Measurements from ENCODE around the gene COL5A3. TPM values are rescaled to one million over a fixed set of nuclear protein-coding genes. Genes with fewer than 3 reads are reported as not detected.

The COL5A3 gene
- total and polyA plus RNA-seq, 2 experiments from 2014 or later: 1.9 to 2.1 TPM

- Histone ChIP-seq H3K4me3 (no peak overlapping the region), H3K9me3 (ENCODE audit: low read depth) (no peaks in the 10 kb centered on the region), H2AFZ (no peak overlapping the region), H3K4me1 (ENCODE audit: insufficient read depth) (no peaks in the 10 kb centered on the region), H3K36me3 (replicated peaks; ENCODE audit: insufficient read depth, low read depth) (no peaks in the 10 kb centered on the region), H3K27me3 (peaks cover 46% of the 10 kb centered on the region), H3K27ac (no peak overlapping the region), H4K20me1 (ENCODE audit: insufficient read depth, poor library complexity, severe bottlenecking) (no peaks in the 10 kb centered on the region), H3K4me2 (no peak overlapping the region), H3K9me2 (replicated peaks; ENCODE audit: insufficient read depth) (no peaks in the 10 kb centered on the region), H3K79me2 (no peaks in the 10 kb centered on the region)
- WGBS (ENCODE audit: low lambda C conversion rate, missing lambda C conversion rate): 80% methylated on average over 7 of the region's 8 CpGs
- TF ChIP-seq EZH2 (IDR thresholded peaks at IDR 0.05; ENCODE audit: borderline replicate concordance): no peak
- TF ChIP-seq EZH2phosphoT487 (IDR thresholded peaks at IDR 0.05; ENCODE audit: low read depth, severe bottlenecking, unreplicated experiment): no peak
- TF ChIP-seq CTCF (IDR thresholded peaks at IDR 0.05; ENCODE audit: poor library complexity): no peak
- DNase-seq (ENCODE audit: low spot score): no peak
Observed at GRCh38 chr19:9968820-9969687, 41.2 kb downstream of the COL5A3 start.

GRCh38 chr19:9967326-9967725 is 43.0 kb downstream of the COL5A3 start:
- 72% methylated on average over 3 of the region's 4 CpGs for WGBS (ENCODE audit: low lambda C conversion rate, missing lambda C conversion rate)
- Histone ChIP-seq H3K27ac (no peak overlapping the region), H3K36me3 (replicated peaks; ENCODE audit: insufficient read depth, low read depth) (no peaks in the 10 kb centered on the region), H3K9me2 (replicated peaks; ENCODE audit: insufficient read depth) (no peaks in the 10 kb centered on the region), H4K20me1 (ENCODE audit: insufficient read depth, poor library complexity, severe bottlenecking) (no peaks in the 10 kb centered on the region), H2AFZ (no peak overlapping the region), H3K4me3 (no peak overlapping the region), H3K9me3 (ENCODE audit: low read depth) (no peaks in the 10 kb centered on the region), H3K27me3 (peaks cover 50% of the 10 kb centered on the region), H3K4me2 (no peak overlapping the region), H3K79me2 (no peaks in the 10 kb centered on the region), H3K4me1 (ENCODE audit: insufficient read depth) (no peaks in the 10 kb centered on the region)
- DNase-seq (ENCODE audit: low spot score): no peak
- no peak for TF ChIP-seq EZH2 (IDR thresholded peaks at IDR 0.05; ENCODE audit: borderline replicate concordance)

- peaks cover 50% of the 10 kb centered on the region for H3K27me3 ChIP-seq
Observed at GRCh38 chr19:9966448-9966847, 43.9 kb downstream of the COL5A3 start.

More at GRCh38 chr19:9966448-9966847, 43.9 kb downstream of the COL5A3 start:
- H3K4me3 ChIP-seq: no peak overlapping the region
- H3K27ac ChIP-seq: no peak overlapping the region
- no peak overlapping the region for H3K4me2 ChIP-seq
- H3K36me3 ChIP-seq (replicated peaks; ENCODE audit: insufficient read depth, low read depth): no peaks in the 10 kb centered on the region
- no peak for DNase-seq (ENCODE audit: low spot score)
- H2AFZ ChIP-seq: no peak overlapping the region
- no peaks in the 10 kb centered on the region for H4K20me1 ChIP-seq (ENCODE audit: insufficient read depth, poor library complexity, severe bottlenecking)
- no peak for TF ChIP-seq CTCF (IDR thresholded peaks at IDR 0.05; ENCODE audit: poor library complexity)
- TF ChIP-seq EZH2 (IDR thresholded peaks at IDR 0.05; ENCODE audit: borderline replicate concordance): no peak
- no peak for TF ChIP-seq EZH2phosphoT487 (IDR thresholded peaks at IDR 0.05; ENCODE audit: low read depth, severe bottlenecking, unreplicated experiment)
- WGBS (ENCODE audit: low lambda C conversion rate, missing lambda C conversion rate): 12% methylated on average over 12 of the region's 29 CpGs
- H3K79me2 ChIP-seq: no peaks in the 10 kb centered on the region
- no peaks in the 10 kb centered on the region for H3K9me3 ChIP-seq (ENCODE audit: low read depth)
- H3K9me2 ChIP-seq (replicated peaks; ENCODE audit: insufficient read depth): no peaks in the 10 kb centered on the region
- no peaks in the 10 kb centered on the region for H3K4me1 ChIP-seq (ENCODE audit: insufficient read depth)

Measured in hepatocyte (in vitro differentiated cells).